Measurements from ENCODE around the gene WNK2. TPM values are rescaled to one million over a fixed set of nuclear protein-coding genes. Genes with fewer than 3 reads are reported as not detected.
A peak's percentile ranks its signal among the peaks of the same experiment; 100 is the strongest.

The WNK2 gene
- total RNA-seq, 1 experiment from 2014 or later = 69.4 TPM

- peak overlapping the region in 1 of 3 experiments; percentile 97; a peak in 1 of 7 replicates for H3K27ac Mint-ChIP-seq
- H3K9me3 ChIP-seq (ENCODE audit: control insufficient read depth, low read depth, low read length) = no peaks in the 10 kb centered on the region
- peaks cover 6 to 8% (median 6%) of the 10 kb centered on the region in 3 experiments for H3K36me3 Mint-ChIP-seq (ENCODE audit: insufficient read depth in 1 of 3, low read depth in 3 of 3)
- no peak for DNase-seq
- H3K9ac ChIP-seq (ENCODE audit: extremely low read depth, insufficient read length, low read length) = no peak overlapping the region
- no peaks in the 10 kb centered on the region for H3K4me1 ChIP-seq (ENCODE audit: insufficient read depth, low read length)
- H3K23me2 ChIP-seq (ENCODE audit: insufficient read length, low read depth, low read length, poor library complexity, severe bottlenecking) = no peaks in the 10 kb centered on the region
- no peak overlapping the region for H4K8ac ChIP-seq (replicated peaks; ENCODE audit: insufficient read length, low read depth, low read length)
- H2BK15ac ChIP-seq (ENCODE audit: low read depth, low read length) = no peak overlapping the region
- TF ChIP-seq CTCF (conservative IDR thresholded peaks at IDR 0.05) = no peak
- no peaks in the 10 kb centered on the region for H4K20me1 ChIP-seq (ENCODE audit: control insufficient read depth, insufficient read depth, insufficient read length)
- 0 out of 4 replicates have a peak, but pooled peaks cover 0 to 4% of the 10 kb centered on the region in 2 experiments for H3K4me1 Mint-ChIP-seq
- no peak overlapping the region for H2BK12ac ChIP-seq (ENCODE audit: insufficient read length, low read depth, low read length)
- WGBS (ENCODE audit: extremely low coverage, insufficient read length, low lambda C conversion rate) = no CpG with 5 or more reads among the region's 11 CpGs
- no peaks in the 10 kb centered on the region for H3K27me3 Mint-ChIP-seq (ENCODE audit: low read depth)
- H2AK5ac ChIP-seq (ENCODE audit: insufficient read length, low read length) = no peak overlapping the region
- H3K14ac ChIP-seq (ENCODE audit: insufficient read depth, low read length) = no peak overlapping the region; the same call in 1 of the 2 replicates
- no peak overlapping the region for H3K18ac ChIP-seq (ENCODE audit: insufficient read length, low read depth, low read length)
- H2BK20ac ChIP-seq (ENCODE audit: low read depth, low read length, poor library complexity, severe bottlenecking) = no peak overlapping the region
- no peak overlapping the region for H3K56ac ChIP-seq (ENCODE audit: insufficient read length, low read depth, low read length)
- no peak overlapping the region for H2BK120ac ChIP-seq (ENCODE audit: low read depth, low read length, poor library complexity, severe bottlenecking)
- no peaks in the 10 kb centered on the region for H3K79me1 ChIP-seq (ENCODE audit: insufficient read depth, low read depth, low read length, poor library complexity, severe bottlenecking)
- no peak overlapping the region for H3K23ac ChIP-seq (ENCODE audit: insufficient read length, low read depth, low read length)
- H3K4me3 Mint-ChIP-seq = no peak overlapping the region
- no peak overlapping the region for H3K27ac ChIP-seq (ENCODE audit: insufficient read length, low read depth, low read length)
- H4K91ac ChIP-seq (ENCODE audit: insufficient read length, low read depth, low read length) = no peak overlapping the region
- H3K4ac ChIP-seq (ENCODE audit: low read depth, low read length) = no peak overlapping the region
- no peak overlapping the region for H2AFZ ChIP-seq (ENCODE audit: low read length)
- H3K79me2 ChIP-seq (ENCODE audit: insufficient read depth, low read length) = no peaks in the 10 kb centered on the region
- peaks cover 10 to 12% of the 10 kb centered on the region in 2 experiments for H3K9me3 Mint-ChIP-seq
- H2BK5ac ChIP-seq (ENCODE audit: insufficient read length, low read length) = no peak overlapping the region
- H4K5ac ChIP-seq (ENCODE audit: insufficient read length, low read depth, low read length) = no peak overlapping the region
- no peak overlapping the region for H3K4me2 ChIP-seq (ENCODE audit: insufficient read depth, insufficient read length, low read length)
- no peak overlapping the region for H3T11ph ChIP-seq (ENCODE audit: low read length)
- H3K27me3 ChIP-seq (ENCODE audit: insufficient read depth, low read length) = no peaks in the 10 kb centered on the region
These were observed 34.9 kb downstream of the WNK2 start for GRCh38 chr9:93218671-93219420.

Measured in H9 (cell line).